ENCODE results near the gene SRSF6. TPM values are rescaled to one million over a fixed set of nuclear protein-coding genes. Genes with fewer than 3 reads are reported as not detected.
"Not testable (repeated sequence)": the region's sequence is repeated elsewhere in the genome, so short reads cannot be mapped to it uniquely, and the experiment has no call there.

SRSF6 gene
- total RNA-seq, 2 experiments from 2014 or later: 112 to 114 TPM

DNA sequence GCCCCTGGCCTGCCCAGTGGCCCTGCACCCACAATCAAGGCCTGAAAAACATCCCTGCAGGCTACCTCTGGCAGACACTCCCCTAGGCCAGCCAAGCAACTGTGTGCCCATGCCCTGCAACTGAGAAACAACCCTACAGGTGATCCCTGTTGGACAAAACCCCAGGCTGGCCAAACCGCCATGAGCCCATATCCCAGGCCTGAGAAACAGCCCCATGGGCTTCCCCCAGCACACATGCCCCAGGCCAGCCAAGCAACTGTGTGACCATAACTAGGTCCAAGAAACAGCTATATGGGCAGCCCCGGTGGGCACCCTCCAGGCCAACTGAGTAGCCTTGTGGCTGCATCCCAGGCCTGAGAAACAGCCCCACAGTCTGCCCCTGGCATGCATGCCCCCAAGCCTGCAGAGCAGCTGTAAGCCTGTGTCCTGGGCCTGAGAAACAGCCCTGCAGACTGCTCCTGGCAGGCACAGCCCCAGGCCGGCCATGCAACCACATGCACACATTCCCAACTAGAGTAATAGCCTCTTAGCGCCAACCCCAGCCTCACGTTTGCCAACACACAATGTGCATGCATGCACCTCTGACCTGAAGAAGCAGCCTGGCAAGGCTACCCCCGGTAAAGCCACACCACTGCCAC is 41.0 kb upstream of the SRSF6 start:
- Mint-ChIP-seq H3K4me1 (ENCODE audit: low read depth) (no peaks in the 10 kb centered on the region), H3K27ac (no peak overlapping the region), H3K27me3 (peaks cover 7% of the 10 kb centered on the region), H3K4me3 (no peak overlapping the region), H3K9me3 (peaks cover 31% of the 10 kb centered on the region), H3K36me3 (ENCODE audit: low read depth) (peaks cover 6% of the 10 kb centered on the region)
- intact Hi-C loops (cut with micrococcal nuclease): no loop called here
- TF ChIP-seq, protein P1, sequence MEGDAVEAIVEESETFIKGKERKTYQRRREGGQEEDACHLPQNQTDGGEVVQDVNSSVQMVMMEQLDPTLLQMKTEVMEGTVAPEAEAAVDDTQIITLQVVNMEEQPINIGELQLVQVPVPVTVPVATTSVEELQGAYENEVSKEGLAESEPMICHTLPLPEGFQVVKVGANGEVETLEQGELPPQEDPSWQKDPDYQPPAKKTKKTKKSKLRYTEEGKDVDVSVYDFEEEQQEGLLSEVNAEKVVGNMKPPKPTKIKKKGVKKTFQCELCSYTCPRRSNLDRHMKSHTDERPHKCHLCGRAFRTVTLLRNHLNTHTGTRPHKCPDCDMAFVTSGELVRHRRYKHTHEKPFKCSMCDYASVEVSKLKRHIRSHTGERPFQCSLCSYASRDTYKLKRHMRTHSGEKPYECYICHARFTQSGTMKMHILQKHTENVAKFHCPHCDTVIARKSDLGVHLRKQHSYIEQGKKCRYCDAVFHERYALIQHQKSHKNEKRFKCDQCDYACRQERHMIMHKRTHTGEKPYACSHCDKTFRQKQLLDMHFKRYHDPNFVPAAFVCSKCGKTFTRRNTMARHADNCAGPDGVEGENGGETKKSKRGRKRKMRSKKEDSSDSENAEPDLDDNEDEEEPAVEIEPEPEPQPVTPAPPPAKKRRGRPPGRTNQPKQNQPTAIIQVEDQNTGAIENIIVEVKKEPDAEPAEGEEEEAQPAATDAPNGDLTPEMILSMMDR (IDR thresholded peaks at IDR 0.05): no peak
- ChIA-PET CTCF (no interaction called here), POLR2A (no interaction called here)
- ATAC-seq: no peak
- DNase-seq: no peak

DNA sequence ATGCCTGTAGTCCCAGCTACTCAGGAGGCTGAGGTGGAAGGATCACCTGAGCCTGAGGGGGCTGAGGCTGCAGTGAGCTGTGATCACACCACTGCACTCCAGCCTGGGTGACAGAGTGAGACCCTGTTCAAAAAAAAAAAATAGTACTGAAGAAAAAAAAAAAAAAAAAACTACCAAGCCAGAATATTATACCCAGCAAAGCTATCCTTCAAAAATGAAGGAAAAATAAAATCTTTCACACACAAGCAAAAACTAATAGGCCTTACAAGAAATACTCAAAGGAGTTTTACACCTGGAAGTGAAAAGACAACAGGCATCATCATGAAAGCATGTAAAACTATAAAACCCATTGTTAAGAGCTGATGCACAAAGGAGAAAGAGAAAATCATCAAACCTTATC is 37.5 kb upstream of the SRSF6 start:
- Mint-ChIP-seq H3K36me3 (ENCODE audit: low read depth) (peaks cover 6% of the 10 kb centered on the region), H3K27ac (no peak overlapping the region), H3K9me3 (peaks cover 31% of the 10 kb centered on the region), H3K27me3 (peaks cover 14% of the 10 kb centered on the region), H3K4me1 (ENCODE audit: low read depth) (no peaks in the 10 kb centered on the region), H3K4me3 (no peak overlapping the region)
- ChIA-PET POLR2A (no interaction called here), CTCF (interaction anchor here (1.0 kb wide), 1 partner anchor 11 kb away, joined by 3 read pairs; no protein-coding TSS in a partner anchor)
- TF ChIP-seq, protein P1 (IDR thresholded peaks at IDR 0.05): no peak
- intact Hi-C loops (cut with micrococcal nuclease): no loop called here
- DNase-seq (no peak), ATAC-seq (no peak)

DNA sequence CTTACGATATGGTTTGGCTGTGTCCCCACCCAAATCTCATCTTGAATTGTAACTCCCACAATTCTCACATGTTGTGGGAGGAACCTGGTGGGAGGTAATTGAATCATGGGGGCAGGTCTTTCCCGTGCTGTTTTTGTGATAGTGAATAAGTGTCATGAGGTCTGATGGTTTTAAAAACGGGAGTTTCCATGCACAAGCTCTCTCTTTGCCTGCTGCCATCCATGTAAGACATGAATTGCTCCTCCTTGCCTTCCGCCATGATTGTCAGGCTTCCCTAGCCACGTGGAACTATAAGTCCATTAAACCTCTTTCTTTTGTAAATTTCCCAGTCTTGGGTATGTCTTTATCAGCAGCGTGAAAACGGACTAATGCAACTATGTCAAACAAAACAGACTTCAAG is 36.8 kb upstream of the SRSF6 start:
- intact Hi-C loops (cut with micrococcal nuclease); H3K27ac Mint-ChIP-seq; DNase-seq; ATAC-seq; POLR2A ChIA-PET; H3K4me1 Mint-ChIP-seq (ENCODE audit: low read depth); H3K36me3 Mint-ChIP-seq (ENCODE audit: low read depth); H3K4me3 Mint-ChIP-seq: not testable (repeated sequence)
- Mint-ChIP-seq H3K9me3 (peaks cover 31% of the 10 kb centered on the region), H3K27me3 (peaks cover 14% of the 10 kb centered on the region)
- CTCF ChIA-PET: interaction anchor here (1.0 kb wide), 1 partner anchor 12 kb away, joined by 3 read pairs; no protein-coding TSS in a partner anchor

DNA sequence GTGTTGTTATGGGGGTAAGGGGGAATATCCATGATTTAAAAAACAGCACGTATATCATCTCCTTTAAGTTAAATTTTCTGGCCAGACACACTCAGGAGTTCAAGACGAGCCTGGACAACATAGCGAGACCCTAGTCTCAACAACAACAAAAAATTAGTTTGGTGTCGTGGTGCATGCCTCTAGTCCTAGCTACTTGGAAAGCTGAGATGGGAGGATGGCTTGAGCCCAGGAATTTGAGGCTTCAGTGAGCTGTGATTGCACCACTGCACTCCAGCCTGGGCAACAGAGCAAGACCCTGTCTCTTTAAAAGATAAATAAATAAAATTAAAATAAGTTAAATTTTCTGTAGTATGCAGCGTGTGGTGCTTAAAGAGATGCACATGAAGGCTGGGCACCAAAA is 31.5 kb upstream of the SRSF6 start:
- CTCF ChIA-PET: no interaction called here
- no peak for DNase-seq
- no peak overlapping the region for H3K27ac Mint-ChIP-seq
- intact Hi-C loops (cut with micrococcal nuclease): no loop called here
- no peak for ATAC-seq
- H3K27me3 Mint-ChIP-seq: peaks cover 21% of the 10 kb centered on the region
- no peaks in the 10 kb centered on the region for H3K4me1 Mint-ChIP-seq (ENCODE audit: low read depth)
- TF ChIP-seq, protein P1 (IDR thresholded peaks at IDR 0.05): no peak
- no peak overlapping the region for H3K4me3 Mint-ChIP-seq
- POLR2A ChIA-PET: no interaction called here
- no peaks in the 10 kb centered on the region for H3K36me3 Mint-ChIP-seq (ENCODE audit: low read depth)
- no peaks in the 10 kb centered on the region for H3K9me3 Mint-ChIP-seq

DNA sequence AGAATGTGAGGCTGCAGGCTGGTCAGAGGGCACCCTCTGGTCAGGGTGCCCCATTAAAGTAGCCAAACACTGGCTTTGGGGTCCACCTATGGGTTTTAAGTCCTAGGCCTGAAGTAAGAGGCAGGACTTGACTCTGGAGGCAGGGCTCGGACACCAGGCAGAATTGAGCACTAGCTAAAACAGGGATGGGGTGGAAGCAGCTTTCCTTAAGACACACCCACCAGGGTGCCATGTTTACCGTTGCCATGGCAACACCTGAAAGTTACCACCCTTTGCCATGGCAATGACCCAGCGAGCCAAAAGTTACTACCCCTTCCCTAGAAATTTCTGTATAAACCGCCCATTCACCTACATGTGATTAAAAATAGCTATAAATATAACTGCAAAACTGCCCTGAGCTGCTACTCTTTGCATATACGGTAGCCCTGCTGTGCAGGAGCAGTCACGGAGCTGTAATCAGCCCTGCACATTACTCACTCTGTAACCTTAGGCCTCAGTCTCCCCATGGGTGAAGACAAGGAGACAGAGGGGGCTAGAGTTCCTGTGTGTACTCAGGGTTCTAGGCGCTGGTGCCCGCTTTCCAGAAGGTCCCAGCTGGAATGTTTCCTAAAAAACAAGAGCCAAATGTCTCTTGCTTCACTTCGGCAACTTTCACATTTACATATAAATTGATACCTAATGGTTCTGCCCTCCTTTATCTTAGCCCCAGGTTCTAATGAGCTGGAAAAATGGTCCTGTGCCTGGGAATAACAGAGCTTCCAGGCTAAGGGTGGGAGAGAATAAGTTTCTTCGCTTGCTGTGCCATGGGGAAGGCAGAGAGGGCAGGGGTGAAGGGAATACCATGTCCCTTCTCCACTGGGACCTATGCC is 27.2 kb upstream of the SRSF6 start:
- POLR2A ChIA-PET: no interaction called here
- no peaks in the 10 kb centered on the region for H3K9me3 Mint-ChIP-seq
- peaks cover 14% of the 10 kb centered on the region for H3K27me3 Mint-ChIP-seq
- TF ChIP-seq, protein P1 (IDR thresholded peaks at IDR 0.05): no peak
- no peaks in the 10 kb centered on the region for H3K36me3 Mint-ChIP-seq (ENCODE audit: low read depth)
- no peak for ATAC-seq
- DNase-seq: no peak
- H3K4me1 Mint-ChIP-seq (ENCODE audit: low read depth): no peaks in the 10 kb centered on the region
- intact Hi-C loops (cut with micrococcal nuclease): no loop called here
- CTCF ChIA-PET: no interaction called here
- H3K27ac Mint-ChIP-seq: no peak overlapping the region
- H3K4me3 Mint-ChIP-seq: no peak overlapping the region

Data from activated CD8-positive, alpha-beta T cell treated with anti-CD3 and anti-CD28 coated beads for 36 hours (primary cell).